ENCODE results near the gene KRTAP4-5. TPM values are rescaled to one million over a fixed set of nuclear protein-coding genes. Genes with fewer than 3 reads are reported as not detected.
"Not testable (repeated sequence)": the region's sequence is repeated elsewhere in the genome, so short reads cannot be mapped to it uniquely, and the experiment has no call there.

The KRTAP4-5 gene
- total and polyA plus RNA-seq, 7 donors: not detected

- DNase-seq (no peak), ATAC-seq (no peak)
- Histone ChIP-seq H3K27me3 (ENCODE audit: insufficient read depth in 3 of 3, low read length in 2 of 3) (peaks cover 0 to 19% (median 0%) of the 10 kb centered on the region in 3 donors), H3K4me1 (no peaks in the 10 kb centered on the region), H3K27ac (no peak overlapping the region), H3K36me3 (ENCODE audit: insufficient read depth in 1 of 2, low read depth in 1 of 2) (no peaks in the 10 kb centered on the region), H3K9me3 (no peaks in the 10 kb centered on the region), H3K4me3 (no peak overlapping the region)
- 90 to 96% (median 91%) methylated on average over 1 of the region's 1 CpG for WGBS, 3 donors
- TF ChIP-seq CTCF (IDR thresholded peaks at IDR 0.05): no peak
- intact Hi-C loops (cut with DNase I): no loop called here
Measured at GRCh38 chr17:41103896-41104295, 45.7 kb downstream of the KRTAP4-5 start.

- Histone ChIP-seq H3K4me3 (no peak within 1 kb of the TSS), H3K36me3 (ENCODE audit: insufficient read depth in 1 of 2, low read depth in 1 of 2) (no peaks in the 10 kb centered on the region), H3K4me1 (no peaks in the 10 kb centered on the region), H3K27me3 (ENCODE audit: insufficient read depth in 3 of 3, low read length in 2 of 3) (peaks cover 0 to 12% (median 0%) of the 10 kb centered on the region in 3 donors), H3K9me3 (no peaks in the 10 kb centered on the region), H3K27ac (no peak within 1 kb of the TSS)
- ATAC-seq (no peak), DNase-seq (no peak)
- no peak for TF ChIP-seq CTCF (IDR thresholded peaks at IDR 0.05)
- intact Hi-C loops (cut with DNase I): no loop called here
- WGBS, 3 donors: 37 to 48% (median 42%) methylated on average over 8 to 10 of the region's 10 CpGs
Measured at GRCh38 chr17:41101586-41102259, 47.9 kb downstream of the KRTAP4-5 start, which contains the start of gene KRTAP4-16. KRTAP4-16 (minus strand) TSS chr17:41102209; CDS start chr17:41102209, 0 bp downstream.

GRCh38 chr17:41099682-41100480 lies 49.7 kb downstream of the KRTAP4-5 start:
- DNase-seq; H3K9me3 ChIP-seq; H3K27me3 ChIP-seq (ENCODE audit: insufficient read depth in 3 of 3, low read length in 2 of 3); H3K36me3 ChIP-seq (ENCODE audit: insufficient read depth in 1 of 2, low read depth in 1 of 2); H3K4me1 ChIP-seq; H3K27ac ChIP-seq; H3K4me3 ChIP-seq; ATAC-seq; intact Hi-C loops (cut with DNase I): not testable (repeated sequence)
- WGBS, 3 donors: 56 to 65% (median 64%) methylated on average over 7 of the region's 7 CpGs

Other genes starting within 250 kb of the KRTAP4-5 start
Only the 30 nearest of the 40 such genes appear.
- not detected for gene KRTAP3-2, start 149.9 kb downstream of the KRTAP4-5 start, total RNA-seq
- gene KRTAP3-2, start 149.9 kb downstream of the KRTAP4-5 start, polyA plus RNA-seq: not detected
- gene KRTAP3-1, start 140.7 kb downstream of the KRTAP4-5 start, total RNA-seq: not detected
- not detected for gene KRTAP3-1, start 140.7 kb downstream of the KRTAP4-5 start, polyA plus RNA-seq
- gene KRTAP1-5, start 122.6 kb downstream of the KRTAP4-5 start, total RNA-seq: not detected
- not detected for gene KRTAP1-5, start 122.6 kb downstream of the KRTAP4-5 start, polyA plus RNA-seq
- gene KRTAP1-4, start 119.6 kb downstream of the KRTAP4-5 start, total RNA-seq: not detected
- gene KRTAP1-4, start 119.6 kb downstream of the KRTAP4-5 start, polyA plus RNA-seq: not detected
- not detected for gene KRTAP1-3, start 115.0 kb downstream of the KRTAP4-5 start, total RNA-seq
- not detected for gene KRTAP1-3, start 115.0 kb downstream of the KRTAP4-5 start, polyA plus RNA-seq
- gene KRTAP1-1, start 108.4 kb downstream of the KRTAP4-5 start, total RNA-seq: not detected
- not detected for gene KRTAP1-1, start 108.4 kb downstream of the KRTAP4-5 start, polyA plus RNA-seq
- gene KRTAP2-1, start 102.5 kb downstream of the KRTAP4-5 start, total RNA-seq: not detected
- not detected for gene KRTAP2-1, start 102.5 kb downstream of the KRTAP4-5 start, polyA plus RNA-seq
- gene KRTAP2-2, start 94.6 kb downstream of the KRTAP4-5 start, total RNA-seq: not detected
- gene KRTAP2-2, start 94.6 kb downstream of the KRTAP4-5 start, polyA plus RNA-seq: not detected
- not detected for gene KRTAP2-3, start 89.7 kb downstream of the KRTAP4-5 start, total RNA-seq
- gene KRTAP2-3, start 89.7 kb downstream of the KRTAP4-5 start, polyA plus RNA-seq: not detected
- gene KRTAP2-4, start 83.9 kb downstream of the KRTAP4-5 start, total RNA-seq: not detected
- not detected for gene KRTAP2-4, start 83.9 kb downstream of the KRTAP4-5 start, polyA plus RNA-seq
- gene KRTAP4-7, start 65.7 kb downstream of the KRTAP4-5 start, total RNA-seq: not detected
- gene KRTAP4-7, start 65.7 kb downstream of the KRTAP4-5 start, polyA plus RNA-seq: not detected
- gene KRTAP4-8, start 51.7 kb downstream of the KRTAP4-5 start, total RNA-seq: not detected
- not detected for gene KRTAP4-8, start 51.7 kb downstream of the KRTAP4-5 start, polyA plus RNA-seq
- not detected for gene KRTAP4-16, start 47.6 kb downstream of the KRTAP4-5 start, total RNA-seq
- not detected for gene KRTAP4-16, start 47.6 kb downstream of the KRTAP4-5 start, polyA plus RNA-seq
- gene KRTAP4-9, start 44.4 kb downstream of the KRTAP4-5 start, total RNA-seq: not detected
- gene KRTAP4-9, start 44.4 kb downstream of the KRTAP4-5 start, polyA plus RNA-seq: not detected
- not detected for gene KRTAP4-11, start 31.5 kb downstream of the KRTAP4-5 start, total RNA-seq
- not detected for gene KRTAP4-11, start 31.5 kb downstream of the KRTAP4-5 start, polyA plus RNA-seq
- gene KRTAP4-12, start 25.6 kb downstream of the KRTAP4-5 start, total RNA-seq: not detected
- gene KRTAP4-12, start 25.6 kb downstream of the KRTAP4-5 start, polyA plus RNA-seq: not detected
- not detected for gene KRTAP4-6, start 9.3 kb downstream of the KRTAP4-5 start, total RNA-seq
- gene KRTAP4-6, start 9.3 kb downstream of the KRTAP4-5 start, polyA plus RNA-seq: not detected
- not detected for gene KRTAP4-4, start 10.9 kb upstream of the KRTAP4-5 start, total RNA-seq
- gene KRTAP4-4, start 10.9 kb upstream of the KRTAP4-5 start, polyA plus RNA-seq: not detected
- not detected for gene KRTAP4-3, start 18.4 kb upstream of the KRTAP4-5 start, total RNA-seq
- gene KRTAP4-3, start 18.4 kb upstream of the KRTAP4-5 start, polyA plus RNA-seq: not detected
- gene KRTAP4-2, start 28.4 kb upstream of the KRTAP4-5 start, total RNA-seq: not detected
- not detected for gene KRTAP4-2, start 28.4 kb upstream of the KRTAP4-5 start, polyA plus RNA-seq
- not detected for gene KRTAP4-1, start 35.1 kb upstream of the KRTAP4-5 start, total RNA-seq
- gene KRTAP4-1, start 35.1 kb upstream of the KRTAP4-5 start, polyA plus RNA-seq: not detected
- not detected for gene KRTAP9-1, start 40.1 kb upstream of the KRTAP4-5 start, total RNA-seq
- gene KRTAP9-1, start 40.1 kb upstream of the KRTAP4-5 start, polyA plus RNA-seq: not detected
- gene KRTAP9-2, start 76.8 kb upstream of the KRTAP4-5 start, total RNA-seq: not detected
- not detected for gene KRTAP9-2, start 76.8 kb upstream of the KRTAP4-5 start, polyA plus RNA-seq
- not detected for gene KRTAP9-3, start 82.6 kb upstream of the KRTAP4-5 start, total RNA-seq
- gene KRTAP9-3, start 82.6 kb upstream of the KRTAP4-5 start, polyA plus RNA-seq: not detected
- not detected for gene KRTAP9-8, start 88.2 kb upstream of the KRTAP4-5 start, total RNA-seq
- gene KRTAP9-8, start 88.2 kb upstream of the KRTAP4-5 start, polyA plus RNA-seq: not detected
- gene KRTAP9-4, start 99.9 kb upstream of the KRTAP4-5 start, total RNA-seq: not detected
- gene KRTAP9-4, start 99.9 kb upstream of the KRTAP4-5 start, polyA plus RNA-seq: not detected
- not detected for gene KRTAP9-9, start 105.6 kb upstream of the KRTAP4-5 start, total RNA-seq
- not detected for gene KRTAP9-9, start 105.6 kb upstream of the KRTAP4-5 start, polyA plus RNA-seq
- not detected for gene KRTAP9-6, start 115.6 kb upstream of the KRTAP4-5 start, total RNA-seq
- not detected for gene KRTAP9-6, start 115.6 kb upstream of the KRTAP4-5 start, polyA plus RNA-seq
- gene KRTAP9-7, start 125.9 kb upstream of the KRTAP4-5 start, total RNA-seq: not detected
- gene KRTAP9-7, start 125.9 kb upstream of the KRTAP4-5 start, polyA plus RNA-seq: not detected
- not detected for gene KRTAP29-1, start 153.0 kb upstream of the KRTAP4-5 start, total RNA-seq
- not detected for gene KRTAP29-1, start 153.0 kb upstream of the KRTAP4-5 start, polyA plus RNA-seq

Data from psoas muscle (tissue), 8 donors.